ENCODE results near the gene PADI3.

GRCh38 chr1:17230671-17231310 lies 18.1 kb upstream of the PADI3 start:
- TF ChIP-seq POLR2AphosphoS5 (IDR thresholded peaks at IDR 0.05; ENCODE audit: low read depth, low read length) (no peak), SIN3A (IDR thresholded peaks at IDR 0.05; ENCODE audit: borderline replicate concordance, insufficient read depth, low read length) (no peak), TAF1 (IDR thresholded peaks at IDR 0.05; ENCODE audit: borderline replicate concordance, insufficient read depth, low read length) (no peak)

Measured in PFSK-1 (cell line).